GM19023 (cell line): Measurements from ENCODE around the gene RABEP2.

Experiments used
- ATAC-seq: cut with Tn5 transposase; IDR thresholded peaks from one replicate; pipeline ENCODE4 v1.9.1; 2021; ENCODE audit warnings: mild to moderate bottlenecking, moderate library complexity; ENCODE audit not compliant: unreplicated experiment

The RABEP2 gene

DNA sequence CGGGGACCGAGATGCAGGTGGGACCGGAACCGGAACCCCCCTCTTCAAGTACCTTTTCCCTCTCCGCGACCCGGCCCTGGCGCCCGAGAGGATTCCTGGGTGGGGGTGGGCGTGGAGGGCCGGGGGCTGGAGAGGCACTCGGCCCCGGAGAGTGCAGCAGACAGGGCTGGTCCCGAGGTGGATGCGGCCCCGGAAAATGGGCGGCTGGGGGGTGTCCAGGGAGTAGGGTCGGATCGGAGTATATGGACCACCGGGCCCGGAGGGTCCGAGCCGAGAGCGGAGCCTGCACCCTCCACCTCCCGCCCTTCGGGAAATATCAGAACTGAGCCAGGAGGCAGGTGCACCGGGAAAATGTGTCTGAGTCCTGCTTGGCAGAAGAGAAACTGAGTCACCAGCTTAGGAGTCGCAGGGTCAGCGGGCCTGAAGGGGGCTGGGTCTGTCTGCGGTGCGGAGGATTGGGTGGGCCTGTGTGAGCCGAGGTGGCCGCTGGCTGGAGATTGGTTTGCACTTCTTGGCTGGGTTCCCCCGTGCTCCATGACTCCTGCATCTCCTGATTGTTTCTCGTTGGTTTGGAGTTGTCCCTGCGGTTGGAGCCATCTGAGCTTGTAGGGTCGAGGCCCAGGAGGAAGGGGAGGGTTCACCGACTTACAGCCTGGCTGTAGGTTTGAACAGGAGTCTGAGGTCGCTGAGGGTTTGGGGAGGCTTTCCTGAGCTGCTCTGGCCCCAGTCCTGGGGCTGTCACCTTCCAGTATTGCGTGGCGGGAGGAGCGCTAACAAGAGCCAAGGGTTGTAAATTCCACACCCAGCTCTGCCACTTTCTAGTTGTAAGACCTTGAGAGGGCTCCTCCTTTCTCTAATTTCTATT lies 60.9 kb downstream of the RABEP2 start:
- ATAC-seq, result no peak

DNA sequence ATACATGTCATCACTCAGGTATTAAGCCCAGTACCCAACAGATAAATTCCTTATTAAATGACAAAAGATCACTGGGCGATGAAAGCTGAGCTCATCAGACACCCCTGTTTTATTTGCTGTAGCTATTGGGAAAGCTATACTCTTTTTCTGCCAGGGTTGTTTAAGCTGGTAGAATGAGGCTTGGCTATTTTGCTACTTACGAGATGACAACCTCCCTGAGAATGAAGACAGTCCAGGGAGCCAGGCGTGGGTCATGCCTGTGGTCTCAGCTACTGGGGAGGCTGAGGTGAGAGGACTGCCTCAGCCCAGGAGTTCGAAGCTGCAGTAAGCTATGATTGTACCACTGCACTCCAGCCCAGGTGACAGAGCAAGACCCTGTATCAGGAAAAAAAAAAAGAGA lies 65.7 kb downstream of the RABEP2 start:
- ATAC-seq, result no peak

DNA sequence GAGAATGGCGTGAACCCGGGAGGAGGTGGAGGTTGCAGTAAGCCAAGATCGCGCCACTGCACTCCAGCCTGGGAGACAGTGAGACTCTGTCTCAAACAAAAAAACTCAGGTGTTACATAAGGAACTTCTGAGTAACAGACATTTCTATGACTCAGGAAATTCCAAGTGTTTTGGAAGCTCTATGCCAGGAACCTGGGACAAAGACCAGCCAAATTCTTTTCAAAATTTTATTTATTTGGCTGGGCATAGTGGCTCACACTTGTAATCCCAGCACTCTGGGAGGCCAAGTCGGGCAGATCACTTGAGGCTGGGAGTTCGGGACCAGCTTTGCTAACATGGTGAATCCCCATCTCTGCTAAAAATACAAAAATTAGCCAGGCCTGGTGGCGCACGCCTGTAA lies 66.6 kb downstream of the RABEP2 start:
- no peak for ATAC-seq
